GM21381 (cell line): ENCODE results near the gene MED8.
"Not testable (repeated sequence)": the region's sequence is repeated elsewhere in the genome, so short reads cannot be mapped to it uniquely, and the experiment has no call there.

ENCODE experiments used
- ATAC-seq: cut with Tn5 transposase; IDR thresholded peaks from one replicate; pipeline ENCODE4 v1.9.1; 2021; ENCODE audit warnings: mild to moderate bottlenecking, moderate library complexity; ENCODE audit not compliant: unreplicated experiment

The MED8 gene

DNA sequence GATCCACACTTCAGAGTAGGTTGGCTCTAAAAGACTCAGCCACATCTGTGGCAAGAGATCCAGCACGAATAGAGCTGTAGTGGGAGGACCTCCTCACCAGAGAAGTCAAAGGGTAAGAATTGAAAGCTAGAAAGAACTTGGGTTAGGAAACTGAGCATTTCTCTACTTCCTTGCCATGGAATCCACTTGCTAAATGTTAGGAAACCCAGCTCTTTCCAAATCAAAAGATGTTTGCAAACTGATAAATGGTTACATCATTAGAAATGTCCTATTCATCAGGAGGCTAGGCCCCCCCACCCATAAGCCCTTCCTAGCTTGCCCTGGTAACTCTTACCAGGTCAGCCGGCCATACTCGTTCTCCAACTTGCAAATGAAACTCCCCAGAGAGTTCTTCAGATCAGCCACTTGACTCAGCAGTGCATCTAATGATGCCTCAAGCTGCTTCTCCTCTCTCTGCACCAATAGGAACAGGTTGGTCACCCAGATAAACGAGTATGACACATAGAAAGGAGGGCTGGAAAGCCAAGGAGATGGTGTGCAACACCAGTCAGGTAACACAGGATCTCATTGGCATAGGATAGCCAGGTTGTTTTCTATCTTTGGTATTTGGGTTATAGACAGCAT is 1.5 kb downstream of the MED8 start:
- no peak for ATAC-seq

- ATAC-seq: no peak
Measured at GRCh38 chr1:43386676-43387075, 2.9 kb downstream of the MED8 start.

- no peak for ATAC-seq
Measured at GRCh38 chr1:43383449-43383848, 6.2 kb downstream of the MED8 start.

DNA sequence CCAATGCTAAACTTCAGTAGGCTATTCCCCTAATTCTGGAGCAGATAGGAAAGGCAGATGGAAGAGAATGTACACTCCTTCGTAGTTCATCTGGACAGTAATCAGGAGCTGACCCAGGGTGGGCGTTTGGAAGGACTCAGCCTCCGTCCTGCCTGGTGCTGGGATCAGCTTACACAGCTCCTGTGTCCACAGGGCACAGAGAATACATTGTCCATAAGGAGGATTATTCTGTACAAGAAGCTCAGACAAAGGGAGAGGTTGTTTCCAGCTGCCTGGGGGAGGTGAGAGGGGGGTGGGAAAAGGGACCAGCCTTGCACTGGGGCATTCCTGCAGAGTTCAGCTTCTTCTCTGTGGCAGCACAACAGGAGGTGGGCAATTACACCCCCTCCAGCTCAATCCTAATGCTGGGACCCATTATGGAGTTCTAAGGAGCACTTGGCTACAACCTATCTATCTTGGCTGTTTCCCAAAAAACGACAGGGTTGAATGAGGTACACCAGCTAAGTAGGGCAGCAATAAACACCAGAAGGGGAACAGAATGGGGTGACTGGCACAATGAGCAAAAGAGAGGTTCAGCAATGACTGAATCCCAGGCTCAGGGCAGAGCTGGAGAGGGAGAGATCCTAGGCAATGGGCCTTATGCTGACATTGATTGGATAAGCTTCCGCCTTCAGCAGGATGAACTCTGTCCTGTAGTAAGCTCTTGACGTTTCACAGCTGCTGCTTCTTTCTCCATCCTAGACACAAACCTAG is 7.4 kb downstream of the MED8 start:
- ATAC-seq: no peak

DNA sequence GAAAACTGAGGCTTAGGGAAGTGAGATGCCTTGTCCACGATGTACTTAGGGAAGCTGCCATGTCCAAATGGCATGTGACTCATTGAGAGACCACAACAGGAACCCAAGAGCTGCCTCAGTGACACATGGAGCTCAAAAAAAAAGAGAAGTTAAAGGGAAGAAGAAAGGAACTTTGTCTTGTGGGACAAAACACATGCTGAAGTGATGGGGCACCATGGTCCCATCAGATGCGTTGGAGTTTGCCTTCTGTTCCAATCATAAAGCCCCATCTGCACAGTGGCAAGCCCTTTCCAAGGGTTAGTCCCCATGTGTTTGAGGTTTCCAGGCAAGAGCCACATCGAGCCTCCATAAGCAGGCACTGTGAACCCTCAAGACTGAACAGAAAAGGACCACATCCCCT is 8.0 kb downstream of the MED8 start:
- no peak for ATAC-seq

DNA sequence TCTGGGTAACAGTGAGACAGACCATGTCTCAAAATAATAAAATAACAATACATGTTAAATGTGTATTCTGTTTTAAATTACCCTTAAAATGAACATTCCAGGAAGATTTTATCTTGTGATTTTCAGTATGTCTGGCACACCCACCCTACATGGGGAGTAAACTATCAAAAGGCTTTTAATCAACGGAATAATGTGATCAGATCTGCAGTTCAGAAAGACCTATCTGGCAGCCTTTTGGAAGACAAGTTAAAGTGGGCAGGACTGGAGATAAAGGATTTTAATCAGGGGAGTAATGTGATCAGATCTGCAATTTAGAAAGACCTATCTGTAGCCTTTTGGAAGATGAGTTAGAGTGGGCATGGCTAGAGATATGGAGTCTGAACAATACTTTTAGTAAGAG is 10.1 kb downstream of the MED8 start:
- ATAC-seq: no peak

DNA sequence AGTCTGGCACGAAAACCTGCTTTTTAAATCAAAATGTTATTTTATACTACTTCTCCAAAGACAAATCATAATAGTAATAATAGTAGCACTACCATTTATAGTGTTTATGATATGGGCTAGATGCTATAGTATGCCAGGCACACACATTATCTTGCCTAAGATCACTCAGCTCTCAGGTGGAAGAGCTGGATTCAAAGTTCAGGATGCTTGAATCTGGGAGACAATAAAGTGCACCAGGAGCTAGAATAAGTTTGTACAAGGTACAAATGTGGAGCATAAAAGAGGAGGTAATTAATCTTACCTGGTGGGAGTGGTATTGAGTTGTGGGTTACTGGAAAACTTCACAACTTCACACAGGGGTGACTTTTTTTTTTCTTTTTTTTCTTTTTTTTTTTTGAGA is 11.8 kb downstream of the MED8 start:
- ATAC-seq: no peak

GRCh38 chr1:43376723-43377235 is 12.8 kb downstream of the MED8 start:
- no peak for ATAC-seq

DNA sequence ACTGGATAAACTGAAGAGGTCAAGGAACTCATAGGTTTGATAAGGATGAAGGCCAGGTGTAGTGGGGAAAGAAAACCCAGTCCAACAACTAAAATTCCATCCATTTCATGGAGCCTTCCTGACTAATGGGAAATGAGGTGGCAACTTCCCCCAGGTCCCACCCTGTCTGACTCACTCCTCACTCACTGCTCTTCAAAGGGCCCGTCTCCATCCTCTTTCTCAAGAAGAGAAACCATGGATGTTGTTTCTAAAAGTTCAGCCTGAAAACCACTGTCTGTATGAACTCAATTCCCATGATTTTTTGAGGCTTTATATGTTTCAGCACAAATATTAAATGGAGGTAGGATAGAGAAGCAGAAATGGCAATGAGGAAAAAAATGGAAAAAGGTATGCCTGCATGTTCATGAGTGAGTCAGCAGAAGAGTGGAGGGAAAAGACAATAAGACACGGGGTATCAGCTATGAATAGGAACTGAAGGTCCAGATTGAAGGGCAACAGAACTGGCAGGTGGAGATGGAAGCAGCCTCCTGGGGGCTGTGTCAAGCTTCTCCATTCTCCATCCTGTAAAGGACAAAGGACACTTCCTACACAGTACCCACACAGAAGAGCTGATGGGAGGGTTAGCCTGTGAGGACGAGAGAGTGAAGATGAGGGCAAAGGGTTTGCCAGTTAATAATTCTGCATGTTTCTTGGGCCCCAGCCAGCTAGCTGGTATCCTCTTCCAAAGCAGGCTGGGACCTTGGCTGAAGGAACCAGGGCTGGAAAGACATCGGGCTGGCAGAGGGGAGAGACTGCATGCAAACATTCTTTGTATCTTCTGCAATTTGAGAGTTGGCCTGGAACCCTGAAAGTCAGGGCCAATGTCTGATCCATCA is 16.3 kb downstream of the MED8 start:
- no peak for ATAC-seq

DNA sequence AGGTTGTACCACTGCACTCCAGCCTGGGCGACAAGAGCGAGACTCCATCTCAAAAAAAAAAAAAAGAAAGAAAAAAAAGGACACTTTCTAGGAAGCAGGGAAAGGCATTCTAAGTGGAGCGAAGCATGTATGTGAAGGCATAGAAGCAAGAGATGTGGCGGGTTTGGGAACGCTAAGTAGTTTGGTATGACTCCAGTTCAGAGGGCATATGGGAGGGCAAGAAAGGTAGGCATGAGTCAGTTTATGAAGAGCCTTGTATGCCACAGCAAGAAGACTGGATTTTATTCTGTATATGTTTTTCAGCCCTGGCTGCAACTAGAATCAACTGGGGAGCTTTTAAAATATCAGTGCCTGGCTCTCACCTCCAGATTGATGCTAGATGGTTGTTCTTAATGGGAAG is 17.4 kb downstream of the MED8 start:
- ATAC-seq: no peak

DNA sequence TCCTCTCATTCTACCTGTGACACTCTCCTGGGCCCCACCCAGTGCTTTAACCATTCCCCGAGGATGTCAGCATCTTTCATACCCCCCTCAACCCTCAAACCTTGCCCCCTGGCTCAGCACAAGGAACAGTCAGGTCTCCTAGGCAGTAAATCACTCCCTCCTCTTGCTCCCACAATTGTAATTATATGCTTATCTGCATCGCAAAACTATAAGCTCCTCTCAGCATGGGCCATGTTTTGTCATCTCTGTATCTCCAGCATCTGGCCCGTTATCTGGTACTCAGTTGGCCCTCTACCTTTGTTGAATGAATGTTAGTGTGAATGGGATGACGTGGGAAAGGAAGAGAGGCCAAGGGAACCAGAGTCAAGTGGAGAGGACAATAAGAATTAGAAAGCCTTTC is 19.0 kb downstream of the MED8 start:
- no peak for ATAC-seq

DNA sequence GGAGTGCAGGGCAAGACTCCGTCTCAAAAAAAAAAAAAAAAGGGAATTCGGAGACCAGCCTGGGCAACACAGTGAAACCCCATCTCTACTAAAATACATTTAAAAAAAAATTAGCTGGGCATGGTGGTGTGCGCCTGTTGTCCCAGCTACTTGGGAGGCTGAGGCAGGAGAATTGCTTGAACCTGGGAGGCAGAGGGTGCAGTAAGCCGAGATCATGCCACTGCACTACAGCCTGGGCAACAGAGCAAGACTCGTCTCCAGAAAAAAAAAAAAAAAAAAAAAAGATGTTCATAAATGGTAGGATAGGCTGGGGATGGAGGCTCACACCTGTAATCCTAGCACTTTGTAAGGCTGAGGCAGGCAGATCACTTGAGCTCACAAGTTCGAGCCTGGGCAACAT is 19.8 kb downstream of the MED8 start:
- ATAC-seq: not testable (repeated sequence)

DNA sequence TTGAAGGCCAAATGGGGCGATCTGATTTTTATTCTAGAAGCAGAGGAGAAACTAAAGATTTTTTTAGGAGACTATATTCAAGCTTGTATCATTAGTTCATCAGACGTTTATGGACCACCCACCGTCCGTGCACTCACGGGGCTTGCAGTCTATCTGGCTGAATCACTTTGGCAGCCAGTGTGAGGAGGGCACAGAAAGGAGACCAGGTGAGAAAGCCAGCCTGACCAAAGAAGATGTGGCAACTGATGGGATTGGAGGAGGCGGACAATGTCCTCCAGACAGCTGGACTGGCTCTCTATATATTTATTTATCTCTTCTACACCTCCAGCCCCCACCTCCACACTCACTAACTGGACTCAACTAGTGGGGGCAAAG is 21.0 kb downstream of the MED8 start:
- ATAC-seq: no peak

DNA sequence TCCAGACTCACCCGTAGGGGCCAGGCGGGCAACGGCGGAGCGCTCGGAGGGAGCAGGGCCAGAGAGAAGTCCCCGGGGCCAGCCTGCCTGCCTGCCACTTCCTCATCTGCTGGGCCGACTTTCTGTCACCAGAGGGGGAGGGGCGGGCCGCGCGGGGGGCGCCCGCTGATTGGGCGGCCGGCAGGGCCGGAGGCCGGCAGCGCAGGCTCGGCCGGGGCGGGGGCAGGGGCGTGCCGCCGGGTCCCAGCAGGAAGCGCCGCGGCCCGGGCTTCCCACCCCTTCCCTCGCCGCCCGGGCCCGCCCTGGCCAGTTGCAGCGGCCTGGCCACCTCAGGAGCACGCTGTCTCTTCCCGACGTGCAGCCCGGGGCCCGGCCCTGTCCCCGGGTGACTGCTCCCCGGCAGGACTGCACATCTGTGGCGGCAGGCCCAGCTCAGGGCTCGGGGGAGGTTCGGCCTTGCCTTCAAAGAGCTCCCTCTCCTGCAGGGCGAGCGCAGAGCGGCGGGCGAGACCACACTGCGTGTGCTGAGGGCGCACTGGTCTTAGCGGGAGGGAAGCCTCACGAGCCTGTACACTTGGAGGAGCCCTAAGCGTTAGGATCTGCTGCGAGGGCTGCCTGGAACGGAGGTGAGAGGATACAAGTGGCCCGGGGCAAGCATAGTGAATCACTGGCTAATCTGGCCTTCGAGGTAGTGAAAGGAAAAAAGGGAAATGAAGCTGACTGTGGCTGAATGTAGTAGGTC is 21.5 kb downstream of the MED8 start, which contains the start of gene ELOVL1:
ELOVL1 (minus strand) TSS at position 108 of the 742 bp plus-strand sequence. CDS start 2,402 bp downstream, outside the sequence.
- peak; percentile 76 for ATAC-seq

DNA sequence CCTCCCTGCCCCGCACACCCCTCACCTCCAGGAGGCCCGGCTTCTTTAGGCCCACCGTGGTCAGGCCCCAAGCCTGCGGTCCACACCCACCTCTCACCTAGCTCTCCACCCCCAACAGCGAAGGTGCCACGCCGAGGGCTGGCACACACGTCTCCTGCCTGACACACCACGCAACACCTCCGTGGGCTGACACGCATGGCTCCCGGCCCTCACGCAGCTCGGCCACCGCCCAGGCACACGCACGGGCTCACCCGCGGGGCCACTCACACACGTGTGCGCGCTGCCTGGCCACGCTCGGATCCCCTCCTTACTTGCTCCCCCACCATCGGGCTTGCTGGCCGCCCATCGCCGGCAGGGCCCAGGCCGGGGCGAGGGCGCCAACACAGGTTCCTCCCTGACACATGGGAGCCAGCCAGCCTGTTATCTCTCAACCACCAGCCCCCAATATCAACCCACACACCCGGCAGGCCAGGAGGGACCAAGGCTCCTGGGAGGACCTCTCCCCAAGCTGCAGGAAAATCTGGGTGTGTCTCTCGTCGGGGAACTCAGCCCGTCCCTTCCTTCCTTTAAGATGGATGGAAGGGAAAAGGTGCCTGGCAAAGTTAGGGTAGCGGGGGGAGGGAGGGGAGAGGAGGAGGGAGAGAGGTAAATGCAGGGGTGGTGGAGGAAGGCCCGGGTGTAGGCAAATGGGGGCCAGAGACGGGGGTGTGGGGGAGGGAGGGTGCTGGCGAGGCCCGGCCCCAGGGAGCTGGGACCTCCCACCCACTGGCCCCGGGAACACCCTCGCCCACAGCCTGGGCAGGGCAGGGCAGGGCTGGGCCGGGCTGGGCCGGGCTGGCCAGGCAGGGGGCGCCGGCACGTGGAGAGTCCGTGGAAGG is 22.3 kb downstream of the MED8 start:
- peak; percentile 45 for ATAC-seq

GRCh38 chr1:43366601-43367025 is 23.0 kb downstream of the MED8 start:
- no peak for ATAC-seq

- ATAC-seq: no peak
Measured at GRCh38 chr1:43366179-43366578, 23.4 kb downstream of the MED8 start.

DNA sequence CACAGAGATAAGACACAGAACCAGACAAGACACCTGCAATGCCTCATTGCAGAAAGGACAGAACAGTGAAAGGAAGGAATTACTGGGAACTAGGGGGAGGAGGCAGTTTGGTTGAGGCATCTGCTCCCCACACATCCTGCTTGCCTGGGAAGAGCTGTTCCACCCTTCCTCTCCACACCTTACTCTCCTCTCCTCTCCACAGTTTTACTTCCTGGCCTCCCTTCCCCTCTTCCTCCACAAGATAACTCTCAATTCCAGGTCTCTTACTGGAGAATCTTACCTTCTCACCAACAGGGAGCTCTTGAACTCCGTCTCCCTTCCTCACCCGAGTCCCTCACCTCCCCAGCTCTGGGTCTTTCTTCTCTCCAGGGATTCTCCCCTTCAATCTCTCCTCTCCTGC is 23.9 kb downstream of the MED8 start:
- no peak for ATAC-seq

DNA sequence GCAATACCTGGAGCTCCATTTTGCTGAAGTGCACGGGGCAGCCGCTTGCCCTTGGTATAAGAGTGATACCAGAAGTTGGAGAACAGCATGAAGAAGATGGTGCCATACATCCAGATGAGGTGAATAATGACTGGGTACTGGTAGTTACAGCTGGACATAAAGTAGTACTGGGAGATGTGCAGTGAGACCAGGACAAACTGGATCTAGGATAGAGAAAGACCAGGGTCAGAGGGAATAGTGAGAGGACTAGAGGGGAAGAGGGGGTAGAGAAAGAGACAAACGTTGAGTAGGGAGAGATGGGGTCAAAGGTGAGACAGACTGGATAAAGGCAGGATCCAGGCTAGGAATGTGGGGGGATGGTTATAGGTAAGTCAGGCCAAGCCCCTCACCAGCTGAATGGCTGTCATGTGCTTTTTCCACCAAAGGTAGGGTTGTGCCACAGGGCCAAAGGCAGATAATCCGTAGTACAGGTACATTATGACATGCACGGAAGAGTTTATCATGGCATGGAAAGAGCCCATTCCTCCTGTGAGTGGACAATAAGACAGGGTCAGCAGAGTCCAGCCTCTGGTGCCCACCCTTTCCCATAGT is 25.6 kb downstream of the MED8 start:
- no peak for ATAC-seq
